ENCODE data around the gene ADRB2. TPM values are rescaled to one million over a fixed set of nuclear protein-coding genes. Genes with fewer than 3 reads are reported as not detected.
A peak's percentile ranks its signal among the peaks of the same experiment; 100 is the strongest.

The ADRB2 gene
- total RNA-seq, 2 experiments from 2014 or later: 0.81 to 0.98 TPM

DNA sequence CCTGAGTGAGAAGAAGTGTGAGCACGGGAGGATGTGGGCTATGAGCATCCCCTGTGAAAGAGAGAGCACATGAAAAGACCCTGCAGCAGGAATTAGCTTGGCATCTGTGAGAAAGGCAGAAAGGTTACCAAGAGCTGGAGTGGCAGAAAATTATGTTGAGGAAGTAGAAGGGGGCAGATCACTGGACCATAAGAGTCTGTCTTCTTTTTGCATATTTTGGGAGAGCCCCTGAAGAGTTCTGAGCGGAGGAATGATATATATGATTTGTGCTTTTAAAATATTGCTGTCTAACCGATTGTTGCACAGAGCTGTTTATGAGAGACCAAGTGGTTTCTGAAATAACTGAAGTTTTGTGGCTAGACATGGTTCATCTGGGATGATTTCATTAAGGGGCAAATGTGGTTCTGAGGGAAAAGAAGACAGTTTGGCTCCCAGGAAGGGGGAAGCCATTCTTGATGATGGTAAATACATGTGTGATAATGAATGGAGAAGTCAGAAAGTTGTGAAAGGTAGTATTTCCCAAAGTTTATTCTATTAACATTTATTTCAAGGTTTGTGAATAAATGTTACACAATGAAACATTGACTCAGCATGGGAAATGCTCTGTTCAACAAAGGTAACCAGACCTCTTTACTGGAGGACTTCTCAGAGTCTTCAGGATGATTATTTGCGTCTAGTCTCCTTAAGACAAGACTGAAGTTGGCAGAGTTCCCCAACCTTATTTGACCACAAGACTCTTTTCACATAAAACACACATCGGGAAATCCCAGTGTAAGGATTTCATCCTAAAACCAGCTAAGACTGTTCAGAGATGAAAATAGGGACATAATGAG lies 31.5 kb upstream of the ADRB2 start:
- intact Hi-C loops (cut with micrococcal nuclease): loop anchor here (5.0 kb wide), 1 partner anchor 32 kb away; the partner anchor contains the start of gene ADRB2
- TF ChIP-seq, protein P1, sequence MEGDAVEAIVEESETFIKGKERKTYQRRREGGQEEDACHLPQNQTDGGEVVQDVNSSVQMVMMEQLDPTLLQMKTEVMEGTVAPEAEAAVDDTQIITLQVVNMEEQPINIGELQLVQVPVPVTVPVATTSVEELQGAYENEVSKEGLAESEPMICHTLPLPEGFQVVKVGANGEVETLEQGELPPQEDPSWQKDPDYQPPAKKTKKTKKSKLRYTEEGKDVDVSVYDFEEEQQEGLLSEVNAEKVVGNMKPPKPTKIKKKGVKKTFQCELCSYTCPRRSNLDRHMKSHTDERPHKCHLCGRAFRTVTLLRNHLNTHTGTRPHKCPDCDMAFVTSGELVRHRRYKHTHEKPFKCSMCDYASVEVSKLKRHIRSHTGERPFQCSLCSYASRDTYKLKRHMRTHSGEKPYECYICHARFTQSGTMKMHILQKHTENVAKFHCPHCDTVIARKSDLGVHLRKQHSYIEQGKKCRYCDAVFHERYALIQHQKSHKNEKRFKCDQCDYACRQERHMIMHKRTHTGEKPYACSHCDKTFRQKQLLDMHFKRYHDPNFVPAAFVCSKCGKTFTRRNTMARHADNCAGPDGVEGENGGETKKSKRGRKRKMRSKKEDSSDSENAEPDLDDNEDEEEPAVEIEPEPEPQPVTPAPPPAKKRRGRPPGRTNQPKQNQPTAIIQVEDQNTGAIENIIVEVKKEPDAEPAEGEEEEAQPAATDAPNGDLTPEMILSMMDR (IDR thresholded peaks at IDR 0.05): no peak
- no peak overlapping the region for H3K4me3 Mint-ChIP-seq
- H3K36me3 Mint-ChIP-seq (ENCODE audit: low read depth): no peaks in the 10 kb centered on the region
- POLR2A ChIA-PET: interaction anchor here (0.6 to 0.8 kb wide), 2 partner anchors 32 to 1657 kb away, joined by 3 read pairs; partner anchors contain the start of gene ADRB2
- no peak for ATAC-seq
- CTCF ChIA-PET: interaction anchor here (1.1 to 1.7 kb wide), 2 partner anchors 26 to 241 kb away, joined by 5 to 10 read pairs; no protein-coding TSS in a partner anchor
- peaks cover 42% of the 10 kb centered on the region for H3K4me1 Mint-ChIP-seq (ENCODE audit: low read depth)
- H3K27me3 Mint-ChIP-seq: peaks cover 26% of the 10 kb centered on the region
- DNase-seq: no peak
- no peaks in the 10 kb centered on the region for H3K9me3 Mint-ChIP-seq
- no peak overlapping the region for H3K27ac Mint-ChIP-seq

DNA sequence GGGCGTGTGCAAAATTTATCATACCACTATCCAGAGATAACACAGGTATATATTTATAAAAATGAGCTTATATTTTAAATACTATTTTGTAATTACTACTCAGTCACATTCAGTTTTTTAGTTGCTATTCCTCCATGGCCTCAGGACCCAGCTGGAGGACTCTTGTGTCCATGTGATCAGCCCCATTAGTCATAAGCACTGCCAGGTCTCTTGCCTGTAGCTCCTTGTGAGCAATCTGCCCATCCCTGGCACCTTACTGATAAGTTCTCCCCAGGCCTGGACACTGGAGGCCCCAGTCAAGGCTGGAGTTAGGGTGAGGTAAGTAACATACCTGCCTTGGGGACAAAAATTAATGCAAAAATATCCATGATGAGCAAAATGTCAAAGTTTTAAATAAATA lies 29.5 kb upstream of the ADRB2 start:
- DNase-seq: no peak
- no peak overlapping the region for H3K27ac Mint-ChIP-seq
- ChIA-PET CTCF (interaction anchor here (1.4 to 1.8 kb wide), 2 partner anchors 9 to 56 kb away, joined by 3 to 6 read pairs; no protein-coding TSS in a partner anchor), POLR2A (no interaction called here)
- H3K9me3 Mint-ChIP-seq: no peaks in the 10 kb centered on the region
- peaks cover 27% of the 10 kb centered on the region for H3K27me3 Mint-ChIP-seq
- H3K36me3 Mint-ChIP-seq (ENCODE audit: low read depth): no peaks in the 10 kb centered on the region
- no peak for ATAC-seq
- peaks cover 39% of the 10 kb centered on the region for H3K4me1 Mint-ChIP-seq (ENCODE audit: low read depth)
- H3K4me3 Mint-ChIP-seq: no peak overlapping the region
- intact Hi-C loops (cut with micrococcal nuclease): no loop called here
- TF ChIP-seq, protein P1 (IDR thresholded peaks at IDR 0.05): no peak

DNA sequence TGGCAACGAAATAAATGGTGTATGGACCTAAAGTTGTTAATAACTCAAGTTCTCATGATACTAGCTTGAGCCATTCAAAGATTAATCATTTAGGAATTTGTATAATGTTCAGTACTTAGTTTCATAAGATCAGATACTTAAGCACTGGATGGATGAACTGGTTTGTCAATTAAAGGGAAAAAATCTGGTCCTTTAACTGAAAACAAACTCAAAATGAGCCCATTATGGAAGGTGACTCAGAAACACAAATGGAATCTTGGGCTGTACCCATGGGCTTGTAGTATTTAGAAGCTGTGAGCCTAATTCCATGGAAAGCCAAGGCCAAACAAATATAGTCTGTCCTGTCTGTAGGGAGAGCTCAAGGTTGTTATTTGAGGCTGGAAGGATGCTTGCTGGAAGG lies 27.6 kb upstream of the ADRB2 start:
- H3K4me3 Mint-ChIP-seq: no peak overlapping the region
- no peak for DNase-seq
- H3K27me3 Mint-ChIP-seq: peaks cover 21% of the 10 kb centered on the region
- CTCF ChIA-PET: interaction anchor here (0.9 kb wide), 1 partner anchor 66 kb away, joined by 3 read pairs; no protein-coding TSS in a partner anchor
- H3K4me1 Mint-ChIP-seq (ENCODE audit: low read depth): peaks cover 38% of the 10 kb centered on the region
- no peak for ATAC-seq
- POLR2A ChIA-PET: interaction anchor here (1.5 kb wide), 1 partner anchor 9 kb away, joined by 4 read pairs; no protein-coding TSS in a partner anchor
- peaks cover 7% of the 10 kb centered on the region for H3K9me3 Mint-ChIP-seq
- TF ChIP-seq, protein P1 (IDR thresholded peaks at IDR 0.05): no peak
- intact Hi-C loops (cut with micrococcal nuclease): no loop called here
- H3K27ac Mint-ChIP-seq: no peak overlapping the region
- H3K36me3 Mint-ChIP-seq (ENCODE audit: low read depth): no peaks in the 10 kb centered on the region

DNA sequence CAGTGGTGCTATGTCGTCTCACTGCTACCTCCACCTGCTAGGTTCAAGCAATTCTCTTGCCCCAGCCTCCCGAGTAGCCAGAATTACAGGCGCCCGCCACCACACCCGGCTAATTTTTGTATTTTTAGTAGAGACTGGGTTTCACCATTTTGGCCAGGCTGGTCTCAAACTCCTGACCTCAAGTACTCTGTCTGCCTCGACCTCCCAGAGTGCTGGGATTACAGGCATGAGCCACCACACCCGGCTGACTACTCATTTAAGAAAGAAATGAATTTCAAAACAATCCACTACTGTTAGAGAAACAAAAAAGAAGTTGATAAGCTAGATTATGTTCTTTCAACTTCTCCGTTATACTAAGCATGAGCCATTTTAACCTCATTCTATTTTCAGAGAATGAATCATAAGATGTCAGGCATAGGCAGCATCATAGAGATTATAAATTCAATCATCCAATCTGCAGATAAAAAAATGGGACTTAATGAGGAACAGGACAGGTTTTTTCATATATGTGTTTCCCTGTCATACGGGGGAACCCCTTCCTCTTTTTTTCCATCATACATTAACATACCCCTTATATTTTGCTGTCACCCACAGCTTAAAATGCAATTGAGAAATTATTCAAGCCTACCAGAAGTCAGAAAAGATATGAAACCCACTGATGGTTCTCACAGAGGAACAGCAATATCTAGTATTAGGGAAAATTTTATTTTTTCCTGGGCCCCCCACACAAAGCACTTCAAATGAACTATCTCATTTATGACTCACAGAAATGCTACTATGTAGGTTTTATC lies 26.5 kb upstream of the ADRB2 start:
- Mint-ChIP-seq H3K4me3 (no peak overlapping the region), H3K9me3 (peaks cover 7% of the 10 kb centered on the region), H3K27me3 (peaks cover 14% of the 10 kb centered on the region), H3K36me3 (ENCODE audit: low read depth) (no peaks in the 10 kb centered on the region), H3K27ac (peak overlapping the region; percentile 46), H3K4me1 (ENCODE audit: low read depth) (peaks cover 43% of the 10 kb centered on the region)
- ATAC-seq (peak; percentile 37), DNase-seq (peak; percentile 32)
- ChIA-PET CTCF (interaction anchor here (0.9 to 1.0 kb wide), 2 partner anchors 21 to 67 kb away, joined by 3 to 4 read pairs; no protein-coding TSS in a partner anchor), POLR2A (interaction anchor here (1.3 to 1.5 kb wide), 2 partner anchors 8 kb away, joined by 4 read pairs; no protein-coding TSS in a partner anchor)
- TF ChIP-seq, protein P1 (IDR thresholded peaks at IDR 0.05): no peak
- intact Hi-C loops (cut with micrococcal nuclease): no loop called here
